ENCODE measurements around the gene AURKB. TPM values are rescaled to one million over a fixed set of nuclear protein-coding genes. Genes with fewer than 3 reads are reported as not detected.

The AURKB gene
- total and polyA plus RNA-seq, 2 of the 13 experiments (the other 11 are each of a cell fraction or from before 2014, with no cell fraction given) = 29.5 to 75.3 TPM

- no peak for TF ChIP-seq SOX6 (IDR thresholded peaks at IDR 0.05)
- TF ChIP-seq SOX6 (CRISPR knock-in tag; IDR thresholded peaks at IDR 0.05) = no peak
- TF ChIP-seq PRPF4 (IDR thresholded peaks at IDR 0.05; ENCODE audit: low read depth, low read length, poor library complexity, severe bottlenecking) = peak; percentile 94
- no peak for TF ChIP-seq AFF4 (CRISPR knock-in tag; IDR thresholded peaks at IDR 0.05)
- TF ChIP-seq BCL3 (CRISPR knock-in tag; IDR thresholded peaks at IDR 0.05) = no peak
- no peak for TF ChIP-seq KDM5B (CRISPR knock-in tag; IDR thresholded peaks at IDR 0.05; ENCODE audit: borderline replicate concordance)
- peak; percentile 69; the same call in 1 of the 2 replicates for TF ChIP-seq ZNF501 (CRISPR knock-in tag; IDR thresholded peaks at IDR 0.05)
- TF ChIP-seq GRHL1 (CRISPR knock-in tag; conservative IDR thresholded peaks at IDR 0.05) = no peak
- peak; percentile 15; the same call in 1 of the 2 replicates for TF ChIP-seq BORCS8-MEF2B (CRISPR knock-in tag; IDR thresholded peaks at IDR 0.05)
- no peak for TF ChIP-seq GABPA (IDR thresholded peaks at IDR 0.05; ENCODE audit: low read depth, low read length)
- no peak for TF ChIP-seq GABPA (CRISPR knock-in tag; IDR thresholded peaks at IDR 0.05; ENCODE audit: low read depth)
- TF ChIP-seq FOXP1 (IDR thresholded peaks at IDR 0.05) = no peak
- no peak for TF ChIP-seq FOXP1 (CRISPR knock-in tag; IDR thresholded peaks at IDR 0.05)
Observed at GRCh38 chr17:8185582-8186445, 24.6 kb downstream of the AURKB start (continued).

Measured in HepG2 (cell line).